Measurements from ENCODE around the gene CFAP20. TPM values are rescaled to one million over a fixed set of nuclear protein-coding genes. Genes with fewer than 3 reads are reported as not detected.

Gene CFAP20
- polyA plus RNA-seq, 3 donors, result 17.3 to 24.0 (median 18.8) TPM

- Mint-ChIP-seq H3K9me3 (peaks cover 0 to 8% (median 3%) of the 10 kb centered on the region in 7 donors), H3K27ac (no peak overlapping the region), H3K36me3 (no peaks in the 10 kb centered on the region), H3K27me3 (ENCODE audit: low read depth in 3 of 3) (peaks cover 0 to 6% (median 0%) of the 10 kb centered on the region in 3 donors), H3K4me1 (no peaks in the 10 kb centered on the region), H3K4me3 (no peak overlapping the region)
- TF ChIP-seq, protein P1, sequence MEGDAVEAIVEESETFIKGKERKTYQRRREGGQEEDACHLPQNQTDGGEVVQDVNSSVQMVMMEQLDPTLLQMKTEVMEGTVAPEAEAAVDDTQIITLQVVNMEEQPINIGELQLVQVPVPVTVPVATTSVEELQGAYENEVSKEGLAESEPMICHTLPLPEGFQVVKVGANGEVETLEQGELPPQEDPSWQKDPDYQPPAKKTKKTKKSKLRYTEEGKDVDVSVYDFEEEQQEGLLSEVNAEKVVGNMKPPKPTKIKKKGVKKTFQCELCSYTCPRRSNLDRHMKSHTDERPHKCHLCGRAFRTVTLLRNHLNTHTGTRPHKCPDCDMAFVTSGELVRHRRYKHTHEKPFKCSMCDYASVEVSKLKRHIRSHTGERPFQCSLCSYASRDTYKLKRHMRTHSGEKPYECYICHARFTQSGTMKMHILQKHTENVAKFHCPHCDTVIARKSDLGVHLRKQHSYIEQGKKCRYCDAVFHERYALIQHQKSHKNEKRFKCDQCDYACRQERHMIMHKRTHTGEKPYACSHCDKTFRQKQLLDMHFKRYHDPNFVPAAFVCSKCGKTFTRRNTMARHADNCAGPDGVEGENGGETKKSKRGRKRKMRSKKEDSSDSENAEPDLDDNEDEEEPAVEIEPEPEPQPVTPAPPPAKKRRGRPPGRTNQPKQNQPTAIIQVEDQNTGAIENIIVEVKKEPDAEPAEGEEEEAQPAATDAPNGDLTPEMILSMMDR (IDR thresholded peaks at IDR 0.05), result no peak
- H3K36me3 ChIP-seq (replicated peaks in 1 of 2; ENCODE audit: control insufficient read depth in 1 of 2, insufficient read depth in 2 of 2, low read length in 2 of 2), result no peaks in the 10 kb centered on the region
- H3K4me2 ChIP-seq (replicated peaks; ENCODE audit: extremely low read depth, low read length, poor library complexity, severe bottlenecking), result no peak overlapping the region
- no CpG with 5 or more reads among the region's 4 CpGs for WGBS (ENCODE audit: insufficient coverage)
- no peak overlapping the region for H2AFZ ChIP-seq (ENCODE audit: insufficient read depth, low read depth, low read length, poor library complexity, severe bottlenecking)
- intact Hi-C loops (cut with micrococcal nuclease), result no loop called here
- H3K4me3 ChIP-seq (replicated peaks in 1 of 3; ENCODE audit: low read depth in 2 of 3, low read length in 3 of 3), result no peak overlapping the region
- H3K4me1 ChIP-seq (ENCODE audit: control insufficient read depth in 1 of 2, insufficient read depth in 2 of 2, low read length in 2 of 2), result no peaks in the 10 kb centered on the region
- H4K20me1 ChIP-seq (ENCODE audit: insufficient read depth, low read length), result no peaks in the 10 kb centered on the region
- no peak for DNase-seq
- no peak overlapping the region for H3K9ac ChIP-seq (ENCODE audit: insufficient read depth, low read length, poor library complexity, severe bottlenecking)
- H3K27me3 ChIP-seq (ENCODE audit: control insufficient read depth in 2 of 2, insufficient read depth in 2 of 2, low read length in 2 of 2), result no peaks in the 10 kb centered on the region
- no peaks in the 10 kb centered on the region for H3K79me2 ChIP-seq (ENCODE audit: insufficient read depth, low read length)
- H3K9me3 ChIP-seq (replicated peaks in 1 of 2; ENCODE audit: control insufficient read depth in 1 of 2, insufficient read depth in 1 of 2, low read length in 2 of 2), result no peaks in the 10 kb centered on the region
- H3K27ac ChIP-seq (ENCODE audit: low read depth in 1 of 2, low read length in 2 of 2), result no peak overlapping the region
Measured at GRCh38 chr16:58070585-58070984, 58.6 kb downstream of the CFAP20 start.

Small RNAs within 50 kb of the gene (small RNA-seq; reads per million reads assigned to genes)
- not detected for gene RF00019 (ENCODE audit: insufficient read length, low read depth)

Other genes starting within 250 kb of the CFAP20 start
- not detected for gene CNGB1, start 158.3 kb downstream of the CFAP20 start, polyA plus RNA-seq
- gene ZNF319, start 128.7 kb downstream of the CFAP20 start, polyA plus RNA-seq, result 10 to 100 TPM in 1 of 3 donors, 1 to 10 TPM in 2; 1.9 to 11.5 (median 4.7) TPM
- gene USB1, start 128.0 kb downstream of the CFAP20 start, polyA plus RNA-seq, result 10 to 100 TPM; 25.7 to 55.7 (median 44.4) TPM
- gene MMP15, start 103.6 kb downstream of the CFAP20 start, polyA plus RNA-seq, result not detected
- gene CSNK2A2, start 68.7 kb upstream of the CFAP20 start, polyA plus RNA-seq, result 10 to 100 TPM in 1 of 3 donors, 1 to 10 TPM in 2; 1.6 to 24.7 (median 9.2) TPM
- not detected for gene PRSS54, start 165.6 kb upstream of the CFAP20 start, polyA plus RNA-seq

Data from CD14-positive monocyte (primary cell).